ENCODE measurements around the gene TOR1A.

TOR1A gene

DNA sequence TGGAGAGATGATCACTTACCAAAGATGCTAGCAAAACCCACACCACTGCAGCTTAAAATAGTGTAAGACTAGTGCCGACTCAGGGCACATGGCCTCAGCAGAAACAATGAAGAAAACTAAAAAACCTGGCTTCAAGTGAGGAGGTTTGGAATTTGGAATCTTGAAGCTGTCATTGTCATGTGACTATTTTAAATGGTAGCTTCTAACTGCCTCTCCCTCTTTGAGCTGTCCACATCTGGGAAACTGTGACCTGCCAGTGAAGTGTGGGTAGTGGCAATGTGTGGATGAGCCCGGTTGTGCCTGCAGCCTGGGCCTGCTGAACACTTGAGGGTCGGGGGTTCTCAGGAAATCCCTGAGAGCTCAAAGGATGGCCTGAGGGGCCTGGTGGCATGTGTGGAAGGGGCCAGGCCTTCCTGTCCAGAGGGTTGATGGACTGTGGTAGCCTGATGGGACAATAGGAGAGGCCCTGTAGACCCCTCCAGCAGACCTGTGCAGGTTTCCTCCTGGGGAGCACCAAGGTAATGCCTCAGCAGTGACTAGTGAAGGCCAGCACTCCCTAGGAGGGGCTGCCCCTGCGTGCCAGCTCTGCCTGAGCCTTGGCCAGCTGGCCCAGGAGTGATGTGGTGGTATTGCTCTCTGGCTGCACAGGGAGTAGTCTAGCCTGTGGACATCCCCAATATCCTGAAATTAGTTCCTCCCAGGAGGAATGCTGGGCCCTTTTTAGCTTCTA lies 24.9 kb upstream of the TOR1A start:
- peaks cover 35% of the 10 kb centered on the region for H3K36me3 Mint-ChIP-seq (ENCODE audit: insufficient read depth)
- H3K4me1 Mint-ChIP-seq: peaks cover 20% of the 10 kb centered on the region
- ATAC-seq (replicated peaks; ENCODE audit: extremely low read depth, poor library complexity, severe bottlenecking) (no peak), DNase-seq (ENCODE audit: low spot score in 2 of 2) (no peak)
- H3K27me3 Mint-ChIP-seq: no peaks in the 10 kb centered on the region
- no peak overlapping the region for H3K4me3 Mint-ChIP-seq
- H3K9me3 Mint-ChIP-seq: no peaks in the 10 kb centered on the region
- no peak overlapping the region for H3K27ac Mint-ChIP-seq (ENCODE audit: low read depth)

DNA sequence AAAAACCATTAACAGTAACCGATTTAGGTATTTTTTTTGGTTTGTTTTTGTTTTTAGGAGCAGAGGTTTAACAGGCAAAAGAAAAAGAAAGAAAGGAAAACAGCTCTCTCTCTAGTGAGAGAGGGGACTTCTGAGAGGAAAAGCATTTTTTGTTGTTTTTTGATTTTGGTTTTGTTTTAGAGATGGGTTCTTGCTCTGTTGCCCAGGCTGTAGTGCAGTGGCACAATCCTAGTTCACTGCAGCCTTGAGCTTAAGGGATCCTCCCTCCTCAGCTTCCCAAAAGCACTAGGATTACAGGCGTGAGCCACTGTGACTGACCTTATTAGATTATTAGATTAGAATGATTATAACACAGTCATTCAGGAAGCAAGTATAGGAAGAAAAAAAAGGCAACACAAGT lies 21.4 kb upstream of the TOR1A start:
- H3K9me3 Mint-ChIP-seq: no peaks in the 10 kb centered on the region
- H3K4me3 Mint-ChIP-seq: no peak overlapping the region
- peaks cover 17% of the 10 kb centered on the region for H3K4me1 Mint-ChIP-seq
- no peak for ATAC-seq (replicated peaks; ENCODE audit: extremely low read depth, poor library complexity, severe bottlenecking)
- H3K36me3 Mint-ChIP-seq (ENCODE audit: insufficient read depth): peaks cover 22% of the 10 kb centered on the region
- no peak for DNase-seq (ENCODE audit: low spot score in 2 of 2)
- no peaks in the 10 kb centered on the region for H3K27me3 Mint-ChIP-seq
- no peak overlapping the region for H3K27ac Mint-ChIP-seq (ENCODE audit: low read depth)

DNA sequence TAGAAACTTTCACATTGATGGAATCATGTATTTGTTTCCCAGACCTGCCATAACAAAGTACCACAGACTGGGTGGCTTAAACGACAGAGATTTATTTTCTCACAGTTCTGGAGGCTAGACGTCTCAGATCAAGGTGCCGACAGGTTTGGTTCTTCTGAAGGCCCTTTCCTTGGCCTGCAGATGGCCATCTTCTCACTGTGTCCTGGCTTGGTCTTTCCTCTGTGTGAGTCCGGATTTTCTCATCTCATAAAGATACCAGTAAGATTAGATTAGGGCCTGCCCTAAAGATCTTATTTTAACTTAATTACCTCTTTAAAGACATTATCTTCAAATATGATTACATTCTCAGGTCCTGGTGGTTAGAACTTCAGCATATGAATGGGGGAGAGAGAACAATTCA lies 17.1 kb upstream of the TOR1A start:
- Mint-ChIP-seq H3K27ac (ENCODE audit: low read depth) (no peak overlapping the region), H3K4me1 (peaks cover 39% of the 10 kb centered on the region), H3K9me3 (no peaks in the 10 kb centered on the region), H3K27me3 (no peaks in the 10 kb centered on the region), H3K36me3 (ENCODE audit: insufficient read depth) (peaks cover 15% of the 10 kb centered on the region), H3K4me3 (no peak overlapping the region)
- DNase-seq (ENCODE audit: low spot score in 2 of 2): no peak
- ATAC-seq (replicated peaks; ENCODE audit: extremely low read depth, poor library complexity, severe bottlenecking): no peak

DNA sequence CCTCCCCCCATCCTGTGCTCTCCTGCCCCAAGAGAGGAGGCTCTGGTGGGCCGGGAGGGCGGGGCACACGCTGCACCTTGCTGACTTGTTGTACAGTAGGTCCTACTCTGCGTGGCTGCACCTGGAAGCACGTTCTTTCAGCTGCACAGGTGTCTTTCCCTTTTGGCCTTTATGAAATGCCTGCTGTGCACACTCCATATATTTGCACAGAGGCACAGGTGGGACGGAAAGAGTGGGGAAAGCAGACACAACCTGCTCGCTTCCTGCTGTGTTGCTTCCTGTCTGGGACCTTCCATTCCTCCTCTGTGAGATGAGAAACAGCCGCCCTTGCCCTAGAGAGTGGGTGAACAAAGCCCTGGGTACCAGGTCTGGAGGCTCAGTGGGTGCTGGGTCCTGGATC lies 16.1 kb upstream of the TOR1A start:
- Mint-ChIP-seq H3K27ac (ENCODE audit: low read depth) (no peak overlapping the region), H3K36me3 (ENCODE audit: insufficient read depth) (peaks cover 19% of the 10 kb centered on the region), H3K4me1 (peaks cover 41% of the 10 kb centered on the region), H3K4me3 (no peak overlapping the region), H3K27me3 (no peaks in the 10 kb centered on the region), H3K9me3 (no peaks in the 10 kb centered on the region)
- ATAC-seq (replicated peaks; ENCODE audit: extremely low read depth, poor library complexity, severe bottlenecking) (no peak), DNase-seq (ENCODE audit: low spot score in 2 of 2) (no peak)

DNA sequence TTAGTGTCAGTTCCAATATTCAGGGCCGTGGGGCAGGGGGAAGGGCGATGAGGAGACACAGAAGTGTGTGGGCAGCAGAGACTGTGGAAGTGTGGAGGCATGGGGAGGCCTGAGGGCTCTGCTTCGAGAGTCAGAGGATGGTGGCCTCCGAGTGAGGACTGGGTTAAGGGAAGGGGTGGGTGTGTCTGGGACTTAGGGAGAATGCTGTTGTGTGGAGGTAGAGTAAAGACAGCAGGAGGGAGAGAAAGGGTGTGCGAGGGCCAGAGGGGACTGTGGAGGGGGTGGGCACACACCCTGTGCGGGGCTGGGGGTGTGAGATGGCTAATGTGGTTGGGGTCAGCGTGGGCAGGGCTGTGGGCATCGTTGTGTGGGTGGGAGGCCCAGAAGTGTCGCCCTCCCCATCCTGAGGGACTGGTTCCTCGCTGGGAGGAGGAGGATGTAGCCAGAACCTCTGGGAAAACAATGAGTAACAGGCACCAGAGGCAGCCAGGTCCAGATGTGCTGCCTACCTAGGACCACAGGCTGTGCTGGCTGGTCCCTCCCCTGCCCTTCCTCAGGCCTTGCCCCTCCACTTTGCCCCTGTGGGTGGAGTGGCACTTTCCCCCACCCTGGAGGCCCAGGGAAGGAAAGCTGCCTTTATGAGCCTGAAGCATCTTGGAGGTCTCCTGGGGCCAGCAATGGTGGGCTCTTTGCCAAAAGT lies 15.5 kb upstream of the TOR1A start:
- H3K36me3 Mint-ChIP-seq (ENCODE audit: insufficient read depth): peaks cover 23% of the 10 kb centered on the region
- H3K4me3 Mint-ChIP-seq: no peak overlapping the region
- H3K9me3 Mint-ChIP-seq: no peaks in the 10 kb centered on the region
- H3K27me3 Mint-ChIP-seq: no peaks in the 10 kb centered on the region
- peak overlapping the region; percentile 3 for H3K27ac Mint-ChIP-seq (ENCODE audit: low read depth)
- H3K4me1 Mint-ChIP-seq: peaks cover 46% of the 10 kb centered on the region
- no peak for DNase-seq (ENCODE audit: low spot score in 2 of 2)
- ATAC-seq (replicated peaks; ENCODE audit: extremely low read depth, poor library complexity, severe bottlenecking): no peak

DNA sequence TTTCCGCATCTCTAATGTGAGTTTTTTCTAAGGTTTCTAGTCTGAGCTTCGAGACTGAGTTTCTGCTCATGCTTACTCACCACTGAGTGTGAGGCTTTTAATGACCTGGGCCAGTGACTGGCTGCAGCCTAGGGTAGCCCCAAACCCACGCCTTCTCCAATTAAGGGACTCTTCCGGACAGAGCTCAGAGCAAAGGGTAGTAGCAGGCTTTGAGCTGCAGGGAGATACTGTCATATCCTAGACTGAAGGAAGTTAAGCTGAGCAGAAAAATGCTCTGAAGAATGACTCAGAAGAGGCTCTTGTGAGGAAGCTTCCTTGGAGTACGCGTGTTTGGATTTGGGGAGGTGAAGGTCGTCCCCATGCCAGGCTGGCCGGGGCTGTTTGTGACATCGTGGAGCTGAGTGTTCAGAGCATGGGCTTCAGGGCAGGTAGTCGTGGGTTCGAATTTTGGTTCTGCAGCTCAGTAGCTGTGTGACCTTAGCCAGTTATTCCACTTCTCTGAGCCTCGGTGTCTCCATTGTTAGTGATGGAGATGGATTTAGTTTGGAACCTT lies 14.8 kb upstream of the TOR1A start:
- Mint-ChIP-seq H3K9me3 (no peaks in the 10 kb centered on the region), H3K27ac (ENCODE audit: low read depth) (peak overlapping the region; percentile 3), H3K4me3 (peak overlapping the region; percentile 33), H3K36me3 (ENCODE audit: insufficient read depth) (peaks cover 26% of the 10 kb centered on the region), H3K27me3 (no peaks in the 10 kb centered on the region), H3K4me1 (peaks cover 53% of the 10 kb centered on the region)
- ATAC-seq (replicated peaks; ENCODE audit: extremely low read depth, poor library complexity, severe bottlenecking) (no peak), DNase-seq (ENCODE audit: low spot score in 2 of 2) (no peak)

DNA sequence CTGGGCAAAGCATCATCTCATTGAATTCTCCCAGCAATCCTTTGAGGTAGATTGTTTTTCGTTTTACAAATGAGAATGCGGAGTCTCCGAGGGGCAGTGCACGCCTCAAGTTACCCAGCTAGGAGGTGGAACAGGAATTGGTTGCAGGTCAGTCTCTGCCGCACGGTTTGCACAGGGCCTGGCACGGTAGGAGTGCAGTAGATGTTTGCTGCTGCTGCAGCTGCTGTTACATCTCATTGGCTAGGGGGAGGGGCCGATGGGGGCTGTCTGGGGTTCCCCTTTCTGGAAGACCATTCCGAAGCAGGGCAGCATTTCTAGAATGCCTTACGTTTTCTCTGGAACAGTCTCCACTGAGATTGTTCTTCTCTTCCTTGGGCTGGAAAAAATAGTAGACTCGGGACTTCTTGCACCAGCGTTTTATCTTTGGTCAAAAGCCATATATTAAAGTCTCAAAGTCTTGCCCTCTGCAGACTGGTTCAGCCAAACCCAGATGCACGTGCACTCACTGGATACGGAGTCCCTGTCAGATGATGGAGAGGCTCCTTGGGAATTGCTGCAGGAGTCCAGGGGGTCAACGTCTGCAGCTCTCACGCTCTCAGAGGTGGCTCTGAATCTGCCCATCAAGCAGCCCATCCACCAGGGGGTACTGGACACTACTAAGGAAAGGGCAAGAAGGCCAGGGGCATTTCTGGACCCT lies 12.5 kb upstream of the TOR1A start:
- peak overlapping the region; percentile 97 for H3K4me3 Mint-ChIP-seq
- ATAC-seq (replicated peaks; ENCODE audit: extremely low read depth, poor library complexity, severe bottlenecking): no peak
- no peaks in the 10 kb centered on the region for H3K9me3 Mint-ChIP-seq
- peaks cover 60% of the 10 kb centered on the region for H3K4me1 Mint-ChIP-seq
- DNase-seq (ENCODE audit: low spot score in 2 of 2): no peak
- H3K27me3 Mint-ChIP-seq: no peaks in the 10 kb centered on the region
- H3K27ac Mint-ChIP-seq (ENCODE audit: low read depth): peak overlapping the region; percentile 97
- H3K36me3 Mint-ChIP-seq (ENCODE audit: insufficient read depth): peaks cover 40% of the 10 kb centered on the region

DNA sequence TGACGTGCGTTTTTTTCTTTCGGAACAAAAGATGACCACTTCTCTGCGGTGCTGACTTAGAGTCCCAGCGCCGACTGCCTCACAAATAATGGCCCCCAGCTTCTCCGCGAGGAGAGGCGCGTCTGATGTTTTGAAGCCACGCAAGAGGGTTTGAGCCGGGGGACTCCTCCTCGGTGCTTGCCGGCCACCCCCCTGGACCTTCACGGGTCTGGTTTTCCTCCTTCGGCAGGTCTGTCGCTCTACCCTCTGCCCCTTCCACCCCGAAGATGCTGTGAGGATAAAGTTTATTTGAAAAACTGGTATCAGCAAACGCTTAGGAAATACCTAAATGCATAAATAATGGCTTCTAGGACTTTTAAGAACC lies 11.9 kb upstream of the TOR1A start:
- Mint-ChIP-seq H3K36me3 (ENCODE audit: insufficient read depth) (peaks cover 42% of the 10 kb centered on the region), H3K4me1 (peaks cover 55% of the 10 kb centered on the region), H3K9me3 (no peaks in the 10 kb centered on the region), H3K27me3 (no peaks in the 10 kb centered on the region), H3K4me3 (peak overlapping the region; percentile 97), H3K27ac (ENCODE audit: low read depth) (peak overlapping the region; percentile 97)
- DNase-seq (ENCODE audit: low spot score in 2 of 2) (no peak), ATAC-seq (replicated peaks; ENCODE audit: extremely low read depth, poor library complexity, severe bottlenecking) (no peak)

DNA sequence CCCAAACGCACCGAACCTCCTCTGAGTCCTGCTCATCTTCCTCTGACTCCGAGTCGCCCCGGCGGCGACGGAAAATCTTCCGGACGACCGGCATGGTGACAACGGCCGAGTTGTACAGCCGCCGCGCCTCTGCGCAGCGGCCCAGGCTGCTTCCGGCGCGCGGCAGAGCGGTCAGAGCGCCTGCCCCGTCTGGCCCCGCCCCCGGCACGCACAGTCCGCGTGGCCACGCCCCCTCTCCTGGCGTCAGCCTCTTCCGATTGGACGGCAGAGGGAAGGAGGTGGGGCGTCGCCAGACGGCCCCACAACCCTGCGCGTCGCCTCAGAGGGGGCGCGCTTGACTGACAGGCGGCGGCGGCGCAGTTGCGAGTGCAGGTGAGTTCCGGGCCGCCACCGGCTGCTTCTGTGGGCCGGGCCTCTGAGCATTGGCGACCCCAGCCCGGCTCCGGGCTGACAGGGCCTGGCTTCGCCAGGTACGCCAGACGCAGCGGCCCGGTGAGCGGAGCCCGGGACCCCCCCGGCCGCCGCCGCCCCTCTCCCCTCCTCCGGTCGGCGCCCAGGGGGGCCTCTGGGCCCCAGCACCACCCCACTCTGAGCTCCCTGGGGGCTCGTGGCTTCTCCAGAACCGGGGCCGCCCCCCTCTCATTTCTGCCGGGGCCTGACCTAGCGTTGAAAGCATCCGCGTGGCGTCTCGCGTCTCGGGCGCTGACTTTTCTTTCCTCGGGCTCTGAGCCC lies 11.4 kb upstream of the TOR1A start, which contains the start of the genes C9orf78 and USP20:
C9orf78 (minus strand) TSS at position 148 of the 732 bp plus-strand sequence; CDS start at position 94, 54 bp downstream.
USP20 (plus strand) TSS at position 331 of the 732 bp plus-strand sequence. CDS start 17,098 bp downstream, outside the sequence.
- H3K27ac Mint-ChIP-seq (ENCODE audit: low read depth): peak within 1 kb of the TSS; percentile 97

DNA sequence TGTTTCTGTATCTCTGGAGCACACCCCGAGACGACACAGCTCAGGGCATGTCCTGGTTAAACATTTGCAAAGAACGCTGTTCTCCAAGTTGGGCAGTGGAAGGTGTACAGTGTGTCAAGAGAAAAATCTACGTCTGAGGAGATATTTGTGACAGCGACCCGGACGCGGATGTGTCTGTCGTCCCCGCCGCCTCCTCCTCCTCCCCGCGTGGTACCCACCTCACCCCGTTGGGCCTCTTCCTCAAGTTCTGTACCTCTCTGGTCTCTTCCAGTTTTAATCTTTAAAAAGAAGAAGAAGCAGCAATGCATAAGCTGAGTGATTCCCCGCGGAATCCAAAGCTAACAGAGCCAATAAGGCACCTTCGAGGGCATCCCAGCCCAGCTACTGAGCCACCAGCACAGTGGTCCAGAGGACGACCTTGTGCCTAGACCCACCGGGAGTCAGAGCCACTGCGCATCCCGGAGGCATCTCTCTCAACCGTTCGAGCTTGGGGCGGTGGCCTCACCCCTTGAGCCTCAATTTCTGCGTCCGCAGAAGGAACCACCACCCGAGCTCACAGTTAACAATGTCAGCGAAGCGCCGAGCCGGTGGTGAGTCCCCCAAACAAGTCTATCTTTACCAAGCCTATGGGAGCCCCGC lies 10.7 kb upstream of the TOR1A start:
- Mint-ChIP-seq H3K36me3 (ENCODE audit: insufficient read depth) (peaks cover 53% of the 10 kb centered on the region), H3K4me3 (peak overlapping the region; percentile 97), H3K9me3 (no peaks in the 10 kb centered on the region), H3K4me1 (peaks cover 54% of the 10 kb centered on the region), H3K27me3 (no peaks in the 10 kb centered on the region), H3K27ac (ENCODE audit: low read depth) (peak overlapping the region; percentile 97)
- DNase-seq (ENCODE audit: low spot score in 2 of 2) (peak in 1 of 2 donors; percentile 37), ATAC-seq (replicated peaks; ENCODE audit: extremely low read depth, poor library complexity, severe bottlenecking) (peak; percentile 43)

More for the DNA sequence above, 11.4 kb upstream of the TOR1A start, which contains the start of the genes C9orf78 and USP20:
- Mint-ChIP-seq H3K9me3 (no peaks in the 10 kb centered on the region), H3K36me3 (ENCODE audit: insufficient read depth) (peaks cover 46% of the 10 kb centered on the region), H3K4me1 (peaks cover 55% of the 10 kb centered on the region), H3K4me3 (peak within 1 kb of the TSS; percentile 97), H3K27me3 (no peaks in the 10 kb centered on the region)
- ATAC-seq (replicated peaks; ENCODE audit: extremely low read depth, poor library complexity, severe bottlenecking) (peak; percentile 94), DNase-seq (ENCODE audit: low spot score in 2 of 2) (peak; percentile 91 to 95)

DNA sequence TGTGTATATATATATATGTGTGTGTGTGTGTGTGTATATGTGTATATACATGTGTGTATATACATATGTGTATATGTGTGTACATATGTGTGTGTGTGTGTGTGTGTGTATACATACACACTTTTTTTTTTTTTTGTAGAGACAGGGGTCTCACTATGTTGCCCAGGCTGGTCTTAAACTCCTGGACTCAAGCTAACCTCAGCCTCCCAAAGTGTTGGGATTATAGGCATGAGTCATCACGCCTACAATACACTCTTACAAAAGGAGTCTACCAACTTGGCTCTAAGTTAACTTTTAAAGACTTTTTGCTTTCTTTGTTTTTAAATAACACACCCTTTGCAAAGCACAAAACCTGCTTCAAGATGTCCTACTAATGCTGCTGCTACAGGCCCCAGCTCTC lies 9.0 kb upstream of the TOR1A start:
- Mint-ChIP-seq H3K9me3 (no peaks in the 10 kb centered on the region), H3K27me3 (no peaks in the 10 kb centered on the region), H3K4me3 (peak overlapping the region; percentile 97), H3K27ac (ENCODE audit: low read depth) (peak overlapping the region; percentile 97), H3K36me3 (ENCODE audit: insufficient read depth) (peaks cover 67% of the 10 kb centered on the region), H3K4me1 (peaks cover 41% of the 10 kb centered on the region)
- DNase-seq (ENCODE audit: low spot score in 2 of 2) (no peak), ATAC-seq (replicated peaks; ENCODE audit: extremely low read depth, poor library complexity, severe bottlenecking) (no peak)
